Mesodermal cell (in vitro differentiated cells): Measurements from ENCODE around the gene TNFRSF4.

ENCODE experiments used
- H3K27ac ChIP-seq: 2 replicates; pipeline ENCODE4 v1.7.0; 2013; ENCODE audit warnings: mild to moderate bottlenecking, low read depth, low read length, moderate library complexity; ENCODE audit not compliant: severe bottlenecking
- H3K36me3 ChIP-seq: 2 replicates; pipeline ENCODE4 v1.7.1; 2013; ENCODE audit warnings: mild to moderate bottlenecking, low read length, moderate library complexity; ENCODE audit not compliant: control insufficient read depth, insufficient read depth
- H3K4me1 ChIP-seq: one replicate; pipeline ENCODE4 v1.7.1; 2013; ENCODE audit warnings: mild to moderate bottlenecking, low read length; ENCODE audit not compliant: insufficient read depth, control insufficient read depth, poor library complexity, severe bottlenecking
- H3K4me3 ChIP-seq: 2 replicates; pipeline ENCODE4 v1.7.0; 2013; ENCODE audit warnings: low read length, control low read depth, mild to moderate bottlenecking; ENCODE audit not compliant: insufficient read depth, poor library complexity, severe bottlenecking; ENCODE audit errors: extremely low read depth
- H3K9me3 ChIP-seq: 2 replicates; pipeline ENCODE4 v1.7.1; 2013; ENCODE audit warnings: mild to moderate bottlenecking, low read length, moderate library complexity; ENCODE audit not compliant: control insufficient read depth
- WGBS, 2 experiments: methylation state at CpG; one replicate each; pipeline ENCODE4 v1.1.5; 2013; ENCODE audit warnings: missing lambda C conversion rate in 2 of 2; ENCODE audit not compliant: insufficient coverage in 2 of 2; 5-methylcytosine and 5-hydroxymethylcytosine counted together

Gene TNFRSF4

GRCh38 chr1:1231400-1232207 is 17.7 kb upstream of the TNFRSF4 start, which contains the start of gene SDF4:
SDF4 (minus strand) TSS chr1:1232001; CDS start chr1:1228772, 3,229 bp downstream.
- no peaks in the 10 kb centered on the region for H3K9me3 ChIP-seq
- H3K27ac ChIP-seq: peak within 1 kb of the TSS; percentile 86
- H3K4me3 ChIP-seq: peak within 1 kb of the TSS; percentile 84
- H3K36me3 ChIP-seq: peaks cover 45% of the 10 kb centered on the region
- peaks cover 8% of the 10 kb centered on the region for H3K4me1 ChIP-seq
- 0% methylated on average over 91 to 94 of the region's 99 CpGs for WGBS, 2 experiments

GRCh38 chr1:1230656-1231399 is 16.9 kb upstream of the TNFRSF4 start:
- WGBS, 2 experiments: 26 to 28% methylated on average over 19 of the region's 24 CpGs
- peaks cover 8% of the 10 kb centered on the region for H3K4me1 ChIP-seq
- peaks cover 52% of the 10 kb centered on the region for H3K36me3 ChIP-seq
- H3K9me3 ChIP-seq: no peaks in the 10 kb centered on the region
- peak overlapping the region; percentile 86 for H3K27ac ChIP-seq
- H3K4me3 ChIP-seq: peak overlapping the region; percentile 84

GRCh38 chr1:1229770-1230169 is 15.8 kb upstream of the TNFRSF4 start:
- no peak overlapping the region for H3K4me3 ChIP-seq
- H3K36me3 ChIP-seq: peaks cover 59% of the 10 kb centered on the region
- no peaks in the 10 kb centered on the region for H3K9me3 ChIP-seq
- peaks cover 8% of the 10 kb centered on the region for H3K4me1 ChIP-seq
- 97 to 98% methylated on average over 19 of the region's 19 CpGs for WGBS, 2 experiments
- no peak overlapping the region for H3K27ac ChIP-seq

GRCh38 chr1:1228596-1229321 is 14.8 kb upstream of the TNFRSF4 start:
- no peaks in the 10 kb centered on the region for H3K9me3 ChIP-seq
- H3K36me3 ChIP-seq: peaks cover 57% of the 10 kb centered on the region
- peaks cover 8% of the 10 kb centered on the region for H3K4me1 ChIP-seq
- whole genome bisulfite sequencing, 2 experiments: 94 to 99% methylated on average over 26 to 28 of the region's 28 CpGs
- H3K27ac ChIP-seq: no peak overlapping the region
- H3K4me3 ChIP-seq: no peak overlapping the region

GRCh38 chr1:1228187-1228586 is 14.2 kb upstream of the TNFRSF4 start:
- Histone ChIP-seq H3K36me3 (peaks cover 54% of the 10 kb centered on the region), H3K27ac (no peak overlapping the region), H3K4me1 (peaks cover 5% of the 10 kb centered on the region), H3K9me3 (no peaks in the 10 kb centered on the region), H3K4me3 (no peak overlapping the region)
- WGBS, 2 experiments: 98 to 99% methylated on average over 30 of the region's 30 CpGs

GRCh38 chr1:1227386-1227785 is 13.4 kb upstream of the TNFRSF4 start:
- Histone ChIP-seq H3K27ac (no peak overlapping the region), H3K4me3 (no peak overlapping the region), H3K36me3 (peaks cover 62% of the 10 kb centered on the region), H3K4me1 (no peaks in the 10 kb centered on the region), H3K9me3 (no peaks in the 10 kb centered on the region)
- WGBS, 2 experiments: 95 to 96% methylated on average over 25 of the region's 25 CpGs

GRCh38 chr1:1226566-1227362 is 12.8 kb upstream of the TNFRSF4 start:
- Histone ChIP-seq H3K27ac (no peak overlapping the region), H3K4me3 (no peak overlapping the region), H3K4me1 (no peaks in the 10 kb centered on the region), H3K36me3 (peaks cover 67% of the 10 kb centered on the region), H3K9me3 (no peaks in the 10 kb centered on the region)
- WGBS, 2 experiments: 97 to 98% methylated on average over 32 to 41 of the region's 44 CpGs

- Histone ChIP-seq H3K27ac (no peak overlapping the region), H3K9me3 (no peaks in the 10 kb centered on the region), H3K4me3 (no peak overlapping the region), H3K4me1 (no peaks in the 10 kb centered on the region), H3K36me3 (peaks cover 76% of the 10 kb centered on the region)
- 98 to 99% methylated on average over 18 of the region's 18 CpGs for WGBS, 2 experiments
Observed at GRCh38 chr1:1225913-1226312, 12.0 kb upstream of the TNFRSF4 start.

- Histone ChIP-seq H3K27ac (no peak overlapping the region), H3K36me3 (peaks cover 81% of the 10 kb centered on the region), H3K9me3 (no peaks in the 10 kb centered on the region), H3K4me3 (no peak overlapping the region), H3K4me1 (no peaks in the 10 kb centered on the region)
- WGBS, 2 experiments: 95 to 99% methylated on average over 19 to 30 of the region's 34 CpGs
Observed at GRCh38 chr1:1225238-1225845, 11.4 kb upstream of the TNFRSF4 start.

- Histone ChIP-seq H3K4me1 (no peaks in the 10 kb centered on the region), H3K36me3 (peaks cover 71% of the 10 kb centered on the region), H3K4me3 (no peak overlapping the region), H3K9me3 (no peaks in the 10 kb centered on the region), H3K27ac (no peak overlapping the region)
- 89 to 98% methylated on average over 16 to 20 of the region's 21 CpGs for WGBS, 2 experiments
Observed at GRCh38 chr1:1223891-1224290, 9.9 kb upstream of the TNFRSF4 start.
